GM18951 (cell line): ENCODE measurements around the gene ZNF664.
"Not testable (repeated sequence)": the region's sequence is repeated elsewhere in the genome, so short reads cannot be mapped to it uniquely, and the experiment has no call there.

Experiments
- POLR2A ChIP-seq: IDR thresholded peaks from 4 replicates; pipeline ENCODE4 v1.6.1; 2011; ENCODE audit warnings: mild to moderate bottlenecking; ENCODE audit not compliant: insufficient read length, insufficient read depth; ENCODE audit errors: extremely low read depth
- in situ Hi-C: fragments of 300-500 bp; cut with MboI; formaldehyde crosslinking; loops from one replicate; pipeline ENCODE4 v1.12.0; 2022; ENCODE audit warnings: low sequenced_read_pairs, mixed read lengths, inconsistent platforms; ENCODE audit not compliant: unreplicated experiment

ZNF664 gene

DNA sequence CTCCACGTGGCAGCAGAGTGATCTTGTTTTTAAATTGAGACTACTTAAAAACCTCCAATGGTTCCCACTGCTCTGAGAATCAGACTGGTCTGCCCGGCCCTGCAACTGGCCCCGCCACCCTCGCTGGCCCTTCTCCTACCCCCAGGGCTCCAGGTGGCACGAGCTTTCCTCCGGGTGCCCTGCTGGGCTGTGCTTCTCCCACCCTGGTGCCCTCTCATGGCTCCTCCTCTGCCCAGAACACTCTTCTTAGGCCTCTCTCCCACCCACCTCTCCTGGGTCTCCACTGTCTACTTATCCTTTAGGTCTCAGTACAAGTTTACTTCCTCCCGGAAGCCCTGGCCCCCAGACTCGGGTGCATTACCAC is 26.9 kb upstream of the ZNF664 start:
- in situ Hi-C loops: no loop called here
- TF ChIP-seq POLR2A: no peak

DNA sequence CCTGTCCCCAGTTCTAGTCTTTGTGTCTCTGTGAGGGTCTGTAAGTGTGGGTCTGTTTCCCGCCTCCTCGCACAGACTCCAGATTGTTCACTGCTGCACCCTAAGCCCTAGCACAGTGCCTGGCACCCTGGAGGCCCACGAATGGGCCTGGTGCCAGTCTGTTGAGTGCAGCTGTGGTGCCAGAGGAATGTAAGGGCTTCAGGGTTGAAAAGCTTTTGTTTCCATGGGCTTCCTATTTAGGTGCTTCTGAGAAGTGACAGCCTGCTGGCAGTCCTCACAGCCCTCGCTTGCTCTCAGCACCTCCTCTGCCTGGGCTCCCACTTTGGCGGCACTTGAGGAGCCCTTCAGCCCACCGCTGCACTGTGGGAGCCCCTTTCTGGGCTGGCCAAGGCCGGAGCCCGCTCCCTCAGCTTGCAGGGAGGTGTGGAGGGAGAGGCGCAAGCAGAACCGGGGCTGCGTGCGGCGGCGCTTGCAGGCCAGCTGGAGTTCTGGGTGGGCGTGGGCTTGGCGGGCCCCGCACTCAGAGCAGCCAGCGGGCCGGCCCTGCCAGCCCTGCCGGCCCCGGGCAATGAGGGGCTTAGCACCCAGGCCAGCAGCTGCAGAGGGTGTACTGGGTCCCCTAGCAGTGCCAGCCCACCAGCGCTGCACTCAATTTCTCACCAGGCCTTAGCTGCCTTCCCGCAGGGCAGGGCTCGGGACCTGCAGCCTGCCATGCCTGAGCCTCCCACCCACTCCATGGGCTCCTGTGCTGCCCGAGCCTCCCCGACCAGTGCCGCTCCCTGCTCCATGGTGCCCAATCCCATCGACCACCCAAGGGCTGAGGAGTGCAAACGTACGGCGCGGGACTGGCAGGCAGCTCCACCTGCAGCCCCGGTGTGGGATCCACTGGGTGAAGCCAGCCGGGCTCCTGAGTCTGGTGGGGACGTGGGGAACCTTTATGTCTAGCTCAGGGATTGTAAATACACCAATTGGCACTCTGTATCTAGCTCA is 26.2 kb upstream of the ZNF664 start:
- in situ Hi-C loops: not testable (repeated sequence)

DNA sequence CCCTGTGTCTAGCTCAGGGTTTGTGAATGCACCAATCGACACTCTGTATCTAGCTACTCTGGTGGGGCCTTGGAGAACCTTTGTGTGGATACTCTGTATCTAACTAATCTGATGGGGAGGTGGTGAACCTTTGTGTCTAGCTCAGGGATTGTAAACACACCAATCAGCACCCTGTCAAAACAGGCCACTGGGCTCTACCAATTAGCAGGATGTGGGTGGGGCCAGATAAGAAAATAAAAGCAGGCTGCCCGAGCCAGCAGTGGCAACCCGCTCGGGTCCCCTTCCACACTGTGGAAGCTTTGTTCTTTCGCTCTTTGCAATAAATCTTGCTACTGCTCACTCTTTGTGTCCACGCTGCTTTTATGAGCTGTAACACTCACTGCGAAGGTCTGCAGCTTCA is 25.5 kb upstream of the ZNF664 start:
- in situ Hi-C loops: not testable (repeated sequence)

DNA sequence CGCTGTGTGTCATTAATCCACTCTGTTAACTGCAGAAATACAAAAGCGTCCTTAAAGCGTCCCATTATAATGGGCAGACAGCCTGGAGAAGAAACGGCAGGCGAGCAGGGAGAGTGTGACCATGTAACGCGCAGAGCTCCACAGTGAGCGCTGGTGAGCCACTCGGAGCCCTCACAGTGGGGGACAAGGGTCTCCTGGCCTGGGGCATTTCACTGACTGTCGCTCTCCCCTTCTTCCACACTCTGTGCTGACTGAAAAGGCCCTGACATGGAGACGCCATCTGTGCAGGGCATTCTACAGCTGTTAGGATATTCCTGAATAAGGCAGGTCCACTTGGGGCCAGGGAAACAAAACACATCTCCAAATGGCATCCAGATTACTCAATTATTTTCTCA is 24.6 kb upstream of the ZNF664 start:
- in situ Hi-C loops: no loop called here
- TF ChIP-seq POLR2A: no peak

DNA sequence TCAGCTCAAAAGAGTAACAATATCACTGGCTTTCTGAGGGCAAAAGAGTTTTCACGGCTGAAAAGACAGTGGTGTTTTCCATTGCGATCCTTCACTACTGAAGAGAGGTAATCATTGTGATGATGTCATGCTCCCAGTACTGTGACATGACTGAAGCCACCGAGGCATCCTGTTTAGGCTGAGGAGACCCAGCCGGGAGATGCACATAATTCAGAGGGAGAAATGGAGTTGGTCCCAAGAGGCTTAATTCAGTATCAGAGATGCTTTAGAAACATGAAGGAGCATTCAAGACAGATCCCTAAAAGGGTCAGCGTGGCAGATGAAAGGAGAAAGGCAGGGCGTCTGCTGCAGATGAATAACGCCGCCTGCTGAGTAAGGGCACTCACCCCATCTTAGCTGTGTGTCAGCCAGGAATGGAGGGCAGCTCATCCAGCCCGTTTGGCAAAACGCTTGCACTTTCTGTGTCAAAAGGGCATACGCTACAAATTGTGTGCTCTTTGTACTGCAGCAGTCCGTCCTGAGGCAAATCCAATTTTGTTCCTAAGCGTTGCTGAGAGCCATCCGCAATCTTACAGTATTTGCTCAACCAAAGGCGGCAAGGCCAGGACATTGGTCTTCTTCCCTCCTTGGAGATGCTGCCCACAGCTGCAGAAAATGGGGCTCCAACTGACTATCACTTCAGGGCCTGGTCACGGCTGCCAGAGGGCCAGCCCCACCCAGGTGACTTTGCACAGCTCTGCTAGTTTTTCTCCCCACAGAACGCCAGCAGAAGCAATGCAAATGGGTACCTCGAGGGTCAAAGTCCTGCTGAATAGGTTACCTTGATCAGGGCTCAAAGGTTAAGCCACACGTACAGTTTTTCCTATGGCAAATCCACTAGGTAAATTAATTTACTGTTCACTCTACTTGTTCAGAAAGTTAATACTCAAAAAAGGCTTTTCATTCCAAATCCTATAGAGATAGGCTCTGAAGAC is 23.9 kb upstream of the ZNF664 start:
- TF ChIP-seq POLR2A: no peak
- in situ Hi-C loops: no loop called here

- TF ChIP-seq POLR2A: no peak
- in situ Hi-C loops: no loop called here
Observed at GRCh38 chr12:123949770-123950165, 23.2 kb upstream of the ZNF664 start.

DNA sequence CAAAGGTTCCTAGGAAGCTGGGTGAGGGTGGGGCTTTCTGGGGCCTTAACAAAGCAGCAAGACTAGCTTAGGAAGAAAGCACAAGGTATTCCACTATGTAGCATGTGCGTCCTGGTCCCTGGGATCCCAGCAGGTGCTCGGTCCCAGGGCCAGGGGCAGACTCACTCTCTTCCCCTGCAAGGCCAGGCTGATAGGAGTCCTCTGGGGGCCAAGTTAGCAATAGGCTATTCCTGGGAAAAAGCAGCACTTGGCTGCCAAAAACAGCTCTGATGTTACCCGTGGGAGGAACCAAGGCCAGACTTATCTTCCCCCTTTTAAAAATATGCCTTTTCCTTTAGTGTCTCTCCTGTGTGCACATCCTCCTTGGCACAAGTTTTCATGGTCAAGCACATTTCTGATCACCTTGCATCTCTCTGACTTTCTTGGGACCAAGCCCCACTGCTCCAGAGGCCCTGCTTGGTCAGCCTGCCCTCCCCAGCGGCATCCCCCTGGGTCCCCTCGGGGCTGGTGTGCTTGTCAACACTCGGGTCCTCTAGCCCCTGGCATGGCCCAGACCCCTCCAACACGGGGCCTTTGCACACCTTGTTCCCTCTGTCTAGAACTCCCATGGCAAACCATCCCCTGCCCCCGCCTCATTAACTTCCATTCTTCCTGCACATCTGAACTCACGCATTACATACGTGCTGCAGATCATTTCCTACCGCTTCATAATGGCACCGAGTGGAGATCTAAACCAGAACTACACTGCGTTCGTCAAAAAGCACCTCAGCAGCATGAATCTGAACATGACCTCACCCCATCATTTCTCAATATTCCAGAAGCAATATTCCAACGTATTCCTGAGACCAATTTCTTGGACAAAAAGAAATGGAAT is 22.3 kb upstream of the ZNF664 start:
- in situ Hi-C loops: no loop called here
- TF ChIP-seq POLR2A: no peak

- in situ Hi-C loops: no loop called here
- no peak for TF ChIP-seq POLR2A
Observed at GRCh38 chr12:123951467-123951866, 21.5 kb upstream of the ZNF664 start.

GRCh38 chr12:123952037-123952436 is 21.0 kb upstream of the ZNF664 start:
- in situ Hi-C loops: no loop called here
- TF ChIP-seq POLR2A: no peak

GRCh38 chr12:123954647-123955350 is 18.2 kb upstream of the ZNF664 start:
- TF ChIP-seq POLR2A: no peak
- in situ Hi-C loops: no loop called here

GRCh38 chr12:123956249-123956648 is 16.8 kb upstream of the ZNF664 start:
- in situ Hi-C loops: no loop called here

DNA sequence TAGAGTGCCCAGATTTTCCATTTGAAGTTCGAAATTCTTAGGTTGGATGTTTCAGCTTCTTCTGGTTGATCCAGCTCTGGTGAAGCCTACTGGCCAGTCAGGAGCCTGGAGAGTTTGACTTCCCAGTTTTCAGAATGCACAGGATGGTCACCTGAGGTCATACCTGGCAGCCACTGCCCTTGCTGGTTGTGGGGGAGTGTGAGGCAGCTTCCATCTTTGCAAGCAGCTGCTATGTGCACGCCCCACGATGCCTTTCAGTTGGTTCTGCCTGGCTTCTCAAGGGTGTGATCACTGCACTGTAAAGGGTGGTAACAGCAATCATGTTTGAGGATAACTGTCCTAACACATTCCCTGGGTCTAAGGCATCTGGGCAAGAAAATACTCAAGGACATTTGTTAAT is 15.8 kb upstream of the ZNF664 start:
- in situ Hi-C loops: no loop called here
- TF ChIP-seq POLR2A: no peak

More at GRCh38 chr12:123956249-123956648, 16.8 kb upstream of the ZNF664 start:
- no peak for TF ChIP-seq POLR2A
